DMS 273 (cell line): ENCODE measurements around the gene TMEM273.

Experiments
- DNase-seq: peaks from one replicate; lab custom pipeline; 2025; ENCODE audit not compliant: unreplicated experiment; lab: John Stamatoyannopoulos, UW

TMEM273 gene

GRCh38 chr10:49177391-49178355, 10.5 kb downstream of the TMEM273 start:
- DNase-seq: no peak

- no peak for DNase-seq
Measured at GRCh38 chr10:49176310-49177268, 11.6 kb downstream of the TMEM273 start.

- DNase-seq: no peak
Measured at GRCh38 chr10:49175587-49176309, 12.4 kb downstream of the TMEM273 start.

GRCh38 chr10:49174926-49175500, 13.2 kb downstream of the TMEM273 start:
- DNase-seq: no peak

GRCh38 chr10:49174261-49174925, 13.8 kb downstream of the TMEM273 start:
- DNase-seq: no peak

GRCh38 chr10:49173853-49174252, 14.3 kb downstream of the TMEM273 start:
- no peak for DNase-seq

GRCh38 chr10:49173201-49173772, 14.9 kb downstream of the TMEM273 start:
- no peak for DNase-seq

GRCh38 chr10:49172777-49173132, 15.4 kb downstream of the TMEM273 start:
- no peak for DNase-seq

- DNase-seq: no peak
Measured at GRCh38 chr10:49172061-49172776, 16.0 kb downstream of the TMEM273 start.

GRCh38 chr10:49171326-49172060, 16.7 kb downstream of the TMEM273 start:
- DNase-seq: no peak

- DNase-seq: no peak
Measured at GRCh38 chr10:49170632-49171325, 17.4 kb downstream of the TMEM273 start.

GRCh38 chr10:49169776-49170175, 18.4 kb downstream of the TMEM273 start:
- no peak for DNase-seq

GRCh38 chr10:49168831-49169500, 19.2 kb downstream of the TMEM273 start:
- no peak for DNase-seq

GRCh38 chr10:49168171-49168540, 20.0 kb downstream of the TMEM273 start:
- no peak for DNase-seq

- no peak for DNase-seq
Measured at GRCh38 chr10:49167425-49168170, 20.6 kb downstream of the TMEM273 start.

GRCh38 chr10:49166484-49167400, 21.4 kb downstream of the TMEM273 start:
- DNase-seq: no peak
